Lung (tissue), 12 donors: ENCODE measurements around the gene FBXO38. TPM values are rescaled to one million over a fixed set of nuclear protein-coding genes. Genes with fewer than 3 reads are reported as not detected.

Experiments used
- ATAC-seq: fragments of 200-7000 bp; cut with Tn5 transposase; one replicate; pipeline ENCODE4 v1.9.1; 2020; ENCODE audit warnings: moderate number of reproducible peaks; ENCODE audit not compliant: insufficient read depth, low FRiP score
- DNase-seq, 3 donors: peaks; one replicate each; pipeline ENCODE4 v3.0.0-alpha.2; 2013 to 2017
- H3K27ac ChIP-seq, 2 donors: one replicate each; pipeline ENCODE4 v1.5.1; 2013; ENCODE audit warnings: mild to moderate bottlenecking in 2 of 2, moderate library complexity in 2 of 2, control low read depth in 1 of 2, inconsistent platforms in 1 of 2, low read depth in 1 of 2, low read length in 1 of 2
- H3K27me3 ChIP-seq, 3 donors: one replicate each; pipeline ENCODE4 v1.5.1; 2013; ENCODE audit warnings: low read length in 2 of 3; ENCODE audit not compliant: control insufficient read depth in 3 of 3, insufficient read depth in 3 of 3
- H3K36me3 ChIP-seq, 4 donors: one replicate each; pipeline ENCODE4 v1.5.1; 2013; ENCODE audit warnings: low read length in 4 of 4, mild to moderate bottlenecking in 1 of 4, moderate library complexity in 1 of 4; ENCODE audit not compliant: control insufficient read depth in 4 of 4, insufficient read depth in 4 of 4
- H3K4me1 ChIP-seq, 5 donors: one replicate each; pipeline ENCODE4 v1.5.1; 2013; ENCODE audit warnings: low read length in 5 of 5, mild to moderate bottlenecking in 2 of 5, moderate library complexity in 1 of 5; ENCODE audit not compliant: control insufficient read depth in 5 of 5, insufficient read depth in 5 of 5
- H3K4me3 ChIP-seq: one replicate; pipeline ENCODE4 v1.5.1; 2013; ENCODE audit warnings: mild to moderate bottlenecking, control low read depth, moderate library complexity
- H3K9ac ChIP-seq, 2 donors: one replicate each; pipeline ENCODE4 v1.5.1; 2013; ENCODE audit warnings: low read length in 2 of 2, control low read depth in 1 of 2; ENCODE audit not compliant: insufficient read depth in 1 of 2
- H3K9me3 ChIP-seq, 4 donors: one replicate each; pipeline ENCODE4 v1.5.1; 2013; ENCODE audit warnings: low read length in 3 of 4, mild to moderate bottlenecking in 1 of 4, moderate library complexity in 1 of 4; ENCODE audit not compliant: control insufficient read depth in 4 of 4, insufficient read depth in 3 of 4
- WGBS, 2 donors: extraction: QIAGEN DNeasy Blood & Tissue Kit; methylation state at CpG; one replicate each; pipeline ENCODE4 v1.1.7; 2013; 5-methylcytosine and 5-hydroxymethylcytosine counted together
- polyA plus RNA-seq, 2 donors: library from polyadenylated mRNA; stranded (reverse); fragments of 200-250 nt; gene quantifications; one replicate each; pipeline ENCODE4 v1.2.1, GENCODE V29; 2013
- total RNA-seq, 2 donors: library from RNA; depleted of rRNA in 1 of 2; stranded (reverse); fragments of >200 nt in 1 of 2; gene quantifications; one replicate each; pipeline ENCODE4 v1.2.1, GENCODE V29; 2014 to 2021
- TF ChIP-seq, protein P1 (sequence below): IDR thresholded peaks from 2 replicates; pipeline ENCODE4 v1.5.1; 2012; ENCODE audit warnings: mild to moderate bottlenecking; ENCODE audit errors: control extremely low read depth, extremely low read depth
- donor health status: control.
- donor health status: control.
- donor health status: Bipolar disorder and iron deficiency.
- donor health status: healthy.
- donor health status: DM: yes; HTN: yes; CAD: no.

The FBXO38 gene
- total and polyA plus RNA-seq, 4 donors = 18.5 to 77.2 (median 41.7) TPM

DNA sequence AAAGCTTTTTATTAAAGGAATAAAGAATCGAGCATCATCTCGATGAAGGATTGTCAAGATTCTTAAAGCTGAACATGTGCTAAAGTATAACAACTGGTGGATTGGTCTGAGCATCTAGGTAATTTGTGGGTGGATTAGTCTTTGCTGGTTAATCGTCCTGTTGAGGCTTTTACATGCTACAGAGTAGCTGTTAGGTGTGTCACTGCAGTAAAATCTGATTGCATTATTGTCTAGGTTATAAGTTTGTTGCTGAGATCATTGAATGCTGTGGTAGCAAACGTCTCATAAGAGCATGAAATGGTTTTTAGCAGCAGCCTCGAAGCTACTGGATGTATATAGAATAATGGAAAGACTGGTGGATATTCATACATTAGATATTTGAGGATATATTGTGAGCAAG, 7.2 kb downstream of the FBXO38 start:
- Histone ChIP-seq H3K27ac (no peak overlapping the region), H3K4me1 (peaks cover 0 to 33% (median 2%) of the 10 kb centered on the region in 5 donors), H3K4me3 (no peak overlapping the region), H3K9ac (no peak overlapping the region), H3K9me3 (no peaks in the 10 kb centered on the region), H3K36me3 (peaks cover 3 to 8% (median 4%) of the 10 kb centered on the region in 4 donors), H3K27me3 (no peaks in the 10 kb centered on the region)
- no peak for DNase-seq
- 84 to 87% methylated on average over 5 of the region's 5 CpGs for WGBS, 2 donors
- TF ChIP-seq, protein P1, sequence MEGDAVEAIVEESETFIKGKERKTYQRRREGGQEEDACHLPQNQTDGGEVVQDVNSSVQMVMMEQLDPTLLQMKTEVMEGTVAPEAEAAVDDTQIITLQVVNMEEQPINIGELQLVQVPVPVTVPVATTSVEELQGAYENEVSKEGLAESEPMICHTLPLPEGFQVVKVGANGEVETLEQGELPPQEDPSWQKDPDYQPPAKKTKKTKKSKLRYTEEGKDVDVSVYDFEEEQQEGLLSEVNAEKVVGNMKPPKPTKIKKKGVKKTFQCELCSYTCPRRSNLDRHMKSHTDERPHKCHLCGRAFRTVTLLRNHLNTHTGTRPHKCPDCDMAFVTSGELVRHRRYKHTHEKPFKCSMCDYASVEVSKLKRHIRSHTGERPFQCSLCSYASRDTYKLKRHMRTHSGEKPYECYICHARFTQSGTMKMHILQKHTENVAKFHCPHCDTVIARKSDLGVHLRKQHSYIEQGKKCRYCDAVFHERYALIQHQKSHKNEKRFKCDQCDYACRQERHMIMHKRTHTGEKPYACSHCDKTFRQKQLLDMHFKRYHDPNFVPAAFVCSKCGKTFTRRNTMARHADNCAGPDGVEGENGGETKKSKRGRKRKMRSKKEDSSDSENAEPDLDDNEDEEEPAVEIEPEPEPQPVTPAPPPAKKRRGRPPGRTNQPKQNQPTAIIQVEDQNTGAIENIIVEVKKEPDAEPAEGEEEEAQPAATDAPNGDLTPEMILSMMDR = no peak
- ATAC-seq = no peak

DNA sequence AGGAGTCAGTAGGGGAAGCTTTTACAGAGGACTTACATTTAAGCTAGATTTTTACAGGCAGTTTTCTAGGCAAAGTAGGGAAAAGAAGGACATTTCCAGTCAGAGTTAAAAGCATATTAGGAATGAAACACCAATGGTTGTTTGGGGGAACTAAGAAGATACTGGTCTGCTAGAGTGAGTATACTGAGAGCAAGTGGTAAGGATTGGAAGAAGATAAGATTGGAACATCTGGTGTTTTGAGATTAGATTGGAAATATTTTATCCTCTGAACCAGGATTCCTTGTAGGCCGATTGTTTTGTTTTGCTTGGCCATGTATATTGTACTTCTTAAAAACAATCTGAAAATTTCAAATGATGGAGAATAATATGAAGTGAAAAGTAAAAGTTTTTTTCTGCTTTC, 7.7 kb downstream of the FBXO38 start:
- peaks cover 0 to 32% (median 0%) of the 10 kb centered on the region in 5 donors for H3K4me1 ChIP-seq

DNA sequence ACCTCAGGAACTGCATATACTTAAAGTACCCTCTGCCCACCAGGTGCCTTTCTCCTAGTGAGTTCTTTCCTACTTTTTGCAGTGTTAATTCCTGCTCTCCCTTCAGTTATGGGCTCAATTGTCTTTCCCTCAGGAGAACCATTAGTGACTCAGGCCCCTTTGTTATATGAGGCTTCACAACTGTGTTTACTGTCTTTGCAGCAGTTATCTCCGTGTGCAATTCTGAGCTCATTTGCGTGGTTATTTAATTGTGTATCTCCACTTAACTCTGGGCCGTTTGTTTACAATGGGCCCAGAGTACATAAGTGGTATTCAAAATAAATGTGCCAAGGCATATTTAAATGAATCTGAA, 9.6 kb downstream of the FBXO38 start:
- Histone ChIP-seq H3K27me3 (no peaks in the 10 kb centered on the region), H3K27ac (no peak overlapping the region), H3K36me3 (peaks cover 2 to 6% (median 6%) of the 10 kb centered on the region in 4 donors), H3K4me3 (no peak overlapping the region), H3K9ac (no peak overlapping the region), H3K4me1 (peaks cover 0 to 31% (median 0%) of the 10 kb centered on the region in 5 donors), H3K9me3 (no peaks in the 10 kb centered on the region)
- DNase-seq (no peak), ATAC-seq (no peak)
- 49 to 70% methylated on average over 3 of the region's 3 CpGs for WGBS, 2 donors
- TF ChIP-seq, protein P1 = no peak

More for the DNA sequence above, 7.7 kb downstream of the FBXO38 start:
- Histone ChIP-seq H3K36me3 (peaks cover 3 to 8% (median 4%) of the 10 kb centered on the region in 4 donors), H3K9ac (no peak overlapping the region), H3K4me3 (no peak overlapping the region), H3K27me3 (no peaks in the 10 kb centered on the region), H3K27ac (no peak overlapping the region), H3K9me3 (no peaks in the 10 kb centered on the region)
- TF ChIP-seq, protein P1 = no peak
- 60 to 69% methylated on average over 1 of the region's 1 CpG for WGBS, 2 donors
- DNase-seq (no peak), ATAC-seq (no peak)

DNA sequence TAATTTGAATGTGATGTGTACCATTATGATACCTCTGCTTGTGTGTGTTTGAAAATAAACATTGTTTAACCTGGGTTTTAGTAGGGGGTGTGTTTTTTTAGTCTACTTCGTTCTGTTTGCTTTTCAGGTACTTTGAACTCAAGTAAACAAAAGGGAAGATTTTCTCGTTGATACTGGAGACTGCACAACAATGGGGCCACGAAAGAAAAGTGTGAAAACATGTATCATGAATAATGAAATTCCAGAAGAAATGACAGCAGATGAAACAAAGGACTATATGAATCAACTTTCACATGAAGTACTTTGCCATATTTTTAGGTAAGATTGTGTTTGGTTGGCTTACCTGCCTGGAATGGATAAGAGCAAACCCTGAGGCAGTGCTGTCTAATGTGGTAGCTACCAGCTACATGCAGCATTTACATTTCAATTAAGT, 10.8 kb downstream of the FBXO38 start:
- no peaks in the 10 kb centered on the region for H3K9me3 ChIP-seq
- peaks cover 0 to 30% (median 0%) of the 10 kb centered on the region in 5 donors for H3K4me1 ChIP-seq
- no peak for DNase-seq
- no peak overlapping the region for H3K4me3 ChIP-seq
- no peak overlapping the region for H3K9ac ChIP-seq
- WGBS, 2 donors = 44 to 61% methylated on average over 3 of the region's 3 CpGs
- H3K27ac ChIP-seq = no peak overlapping the region
- no peak for ATAC-seq
- no peaks in the 10 kb centered on the region for H3K27me3 ChIP-seq
- TF ChIP-seq, protein P1 = no peak
- H3K36me3 ChIP-seq = peaks cover 5 to 15% (median 10%) of the 10 kb centered on the region in 4 donors
